Endometrial microvascular endothelial cells (primary cell): ENCODE data around the gene GRAMD2A. TPM values are rescaled to one million over a fixed set of nuclear protein-coding genes. Genes with fewer than 3 reads are reported as not detected.

Source experiments
- in situ Hi-C: cut with HindIII; loops from 2 replicates; pipeline ENCODE4 v1.10.0; 2017; ENCODE audit warnings: low sequenced_read_pairs, low pct_unique_long_range_greater_than_20kb; ENCODE audit errors: inconsistent ontology term
- total RNA-seq: library from RNA; depleted of rRNA; stranded (reverse); fragments of >200 nt; gene quantifications from one replicate; pipeline ENCODE4 v1.2.3, GENCODE V29; 2015; ENCODE audit errors: inconsistent ontology term

Gene GRAMD2A
- total RNA-seq, 1 donor from 2014 or later: 0.74 TPM

DNA sequence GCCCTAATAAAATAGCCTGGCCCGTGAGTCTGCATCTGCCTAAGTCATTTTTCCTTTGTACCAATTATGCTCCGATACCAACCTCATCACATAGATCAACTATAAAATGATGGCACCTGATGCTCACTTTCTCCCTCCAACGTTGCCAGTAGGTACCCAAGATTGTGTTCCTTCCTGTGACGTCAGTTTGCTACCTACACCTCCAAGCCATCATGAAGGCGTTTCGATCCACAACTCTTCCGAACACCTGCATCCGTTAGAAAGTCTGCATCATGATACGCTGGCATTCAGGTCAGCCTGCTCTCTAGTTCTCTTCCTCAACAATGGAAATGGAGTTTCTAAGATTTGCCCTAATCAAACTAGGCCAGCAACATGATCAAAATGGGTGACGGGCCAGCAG is 25.7 kb upstream of the GRAMD2A start:
- in situ Hi-C loops: no loop called here

DNA sequence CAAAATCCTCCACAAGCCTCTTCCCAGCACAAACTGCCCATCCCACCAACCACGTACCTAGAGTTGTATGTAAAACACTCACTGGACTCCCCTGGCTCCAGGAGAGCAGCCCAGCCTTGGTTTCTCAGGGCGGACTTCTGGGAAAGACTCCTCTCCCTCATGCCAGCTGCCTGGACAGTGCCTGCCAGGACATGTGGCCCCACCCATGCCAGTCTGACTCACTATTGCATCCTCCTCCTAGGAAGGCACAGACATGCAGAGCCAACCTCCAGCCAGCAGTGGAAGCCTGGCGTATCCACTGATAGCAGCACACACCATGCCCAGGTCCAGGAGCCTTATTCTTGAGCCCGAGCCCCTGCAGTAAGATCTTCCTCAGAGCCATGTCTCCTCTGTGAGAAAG is 24.8 kb upstream of the GRAMD2A start:
- in situ Hi-C loops: no loop called here

DNA sequence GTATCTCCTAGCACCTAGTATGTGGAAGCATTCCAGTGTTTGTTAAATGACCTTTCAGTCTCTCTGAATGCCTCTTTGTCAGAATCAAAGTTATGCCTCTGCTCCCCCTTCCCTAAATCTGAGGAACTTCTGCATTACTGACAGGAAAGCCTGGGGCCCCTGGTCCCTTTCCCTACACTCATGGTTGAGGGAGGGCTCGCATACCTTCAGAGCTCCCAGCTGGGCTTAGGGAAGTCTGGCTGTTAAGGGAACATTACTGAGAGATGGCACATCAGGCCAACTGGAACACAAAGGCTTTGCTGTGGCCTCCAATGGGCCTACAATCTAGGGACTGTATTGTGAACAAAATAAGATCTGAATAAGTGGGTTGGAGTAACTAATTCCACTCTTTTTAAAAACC is 23.1 kb upstream of the GRAMD2A start:
- in situ Hi-C loops: no loop called here

DNA sequence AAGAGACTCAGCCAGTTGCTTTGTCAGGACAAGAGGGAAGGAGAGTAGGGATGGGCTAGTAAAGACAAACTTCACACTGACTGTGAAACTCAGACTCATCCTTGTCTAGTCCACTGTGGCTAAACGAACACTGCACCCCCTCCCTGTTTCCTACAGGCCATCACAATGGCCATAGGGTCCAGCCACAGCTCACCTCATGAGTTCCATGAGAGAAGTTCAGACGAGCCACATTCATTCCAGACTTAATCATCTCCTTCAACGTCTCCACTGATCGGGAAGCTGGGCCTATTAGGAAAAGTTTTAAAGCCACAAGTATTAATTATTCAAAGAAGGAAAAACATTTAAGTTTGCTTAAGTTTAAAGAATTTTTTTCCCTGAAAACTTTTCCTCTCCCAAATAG is 19.6 kb upstream of the GRAMD2A start:
- in situ Hi-C loops: no loop called here

DNA sequence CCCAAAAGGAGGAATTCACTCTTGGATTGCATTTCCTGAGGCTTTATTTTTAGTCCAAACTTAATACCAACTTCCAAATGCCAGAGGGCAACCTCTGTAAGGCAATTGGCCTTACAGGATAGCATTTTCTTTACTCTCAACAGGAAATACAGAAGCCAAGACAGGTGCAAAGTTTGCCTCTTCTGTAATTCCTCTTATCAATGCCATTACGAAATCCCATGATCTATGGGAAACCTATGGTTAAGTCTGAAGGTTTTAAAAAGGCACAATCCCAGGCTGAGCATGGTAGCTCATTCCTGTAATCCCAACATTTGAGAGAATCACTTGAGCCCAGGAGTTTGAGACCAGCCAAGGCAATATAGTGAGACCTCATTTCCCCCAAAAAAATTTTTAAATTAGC is 18.5 kb upstream of the GRAMD2A start:
- in situ Hi-C loops: no loop called here

DNA sequence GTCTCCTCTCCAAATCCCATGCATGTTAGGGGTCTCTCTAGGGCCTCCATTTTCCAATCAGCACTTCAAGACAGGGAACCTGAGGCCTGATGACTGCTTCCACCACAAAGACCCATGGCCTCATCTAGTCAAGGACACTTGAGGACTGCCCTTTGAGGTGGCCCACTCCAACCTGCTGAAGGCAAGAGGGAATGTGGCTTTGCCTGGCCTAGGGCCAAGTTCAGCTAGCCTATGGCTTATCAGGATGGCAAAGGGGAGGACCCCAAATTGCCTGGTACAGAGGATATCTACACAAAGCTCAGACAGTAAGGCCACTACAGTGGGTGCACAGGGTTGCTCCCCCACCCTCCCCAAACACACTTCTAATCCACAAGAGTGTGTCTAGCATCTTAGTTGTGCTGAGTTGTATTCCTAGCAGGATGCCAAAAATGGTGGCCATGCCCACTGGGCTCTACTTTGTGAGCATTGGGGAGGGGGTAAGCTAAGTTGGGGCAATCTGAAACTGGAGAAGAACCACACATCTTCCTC is 10.0 kb upstream of the GRAMD2A start:
- in situ Hi-C loops: no loop called here

DNA sequence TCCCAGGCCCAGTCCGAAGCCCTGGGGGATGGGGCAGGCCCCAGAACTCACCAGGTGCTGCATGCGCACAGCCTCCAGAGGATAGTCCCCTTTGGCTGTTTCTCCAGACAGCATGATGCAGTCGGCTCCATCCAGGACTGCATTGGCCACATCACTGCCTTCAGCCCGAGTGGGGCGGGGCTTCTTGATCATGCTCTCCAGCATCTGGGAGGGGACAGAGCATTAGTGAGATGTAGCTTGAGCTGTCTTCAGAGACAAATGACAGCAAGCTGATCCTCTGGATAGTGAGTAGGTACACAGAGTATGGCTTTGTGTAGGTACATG is 9.1 kb upstream of the GRAMD2A start:
- in situ Hi-C loops: no loop called here

DNA sequence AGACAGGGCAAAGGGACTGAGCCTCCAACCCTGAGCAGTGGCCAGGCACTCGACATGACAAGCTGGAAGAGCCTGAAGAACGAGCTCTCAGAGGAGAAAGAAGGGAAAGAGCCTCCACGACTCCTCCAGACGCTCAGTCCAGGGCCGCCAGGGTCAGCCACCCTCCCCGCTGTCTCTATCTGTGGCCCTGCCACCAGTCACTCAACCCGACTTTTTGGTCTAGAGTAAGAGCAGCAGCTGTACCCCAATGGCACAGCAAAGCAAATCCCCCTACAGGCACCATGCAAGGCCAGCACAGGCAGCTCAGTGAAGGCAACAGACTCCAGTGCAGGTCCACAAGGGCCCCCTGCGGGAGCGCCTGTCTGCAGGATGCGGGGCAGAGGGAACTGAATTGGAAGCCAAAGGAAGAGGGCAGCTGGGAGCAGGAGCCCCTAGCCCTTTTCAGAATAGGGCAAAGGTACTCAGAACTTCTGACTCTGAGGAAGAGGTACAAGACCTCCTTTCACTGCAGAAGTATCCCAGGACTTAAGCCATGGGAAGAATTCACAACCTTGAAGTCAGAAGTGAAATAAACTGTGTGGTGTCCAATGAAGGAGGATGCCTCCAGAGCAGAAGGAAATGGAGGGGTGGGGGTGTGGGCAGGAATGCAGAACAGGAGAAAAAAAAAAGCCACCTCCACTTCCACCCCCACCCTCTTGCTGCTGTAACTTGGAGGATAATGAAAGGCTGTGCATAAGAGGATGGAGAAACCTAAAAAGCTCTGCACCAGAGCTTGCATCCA is 8.5 kb upstream of the GRAMD2A start:
- in situ Hi-C loops: no loop called here

DNA sequence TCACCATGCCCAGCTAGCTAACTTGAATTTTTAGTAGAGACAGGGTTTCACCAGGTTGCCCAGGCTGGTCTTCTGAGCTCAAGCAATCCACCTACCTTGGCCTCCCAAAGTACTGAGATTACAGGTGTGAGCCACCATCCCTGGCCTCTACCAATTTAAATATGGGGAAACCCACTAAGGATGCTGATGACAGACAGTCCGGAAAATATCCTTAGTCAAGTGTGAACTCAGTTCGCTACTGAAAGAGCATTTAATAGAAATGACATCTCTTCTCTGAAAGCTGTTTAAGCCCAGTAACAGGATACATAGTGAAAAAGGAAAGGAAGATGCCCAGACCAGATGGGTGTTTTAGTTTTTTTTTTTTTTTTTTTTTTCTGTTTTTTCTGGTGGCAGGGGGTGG is 7.7 kb upstream of the GRAMD2A start:
- in situ Hi-C loops: no loop called here

DNA sequence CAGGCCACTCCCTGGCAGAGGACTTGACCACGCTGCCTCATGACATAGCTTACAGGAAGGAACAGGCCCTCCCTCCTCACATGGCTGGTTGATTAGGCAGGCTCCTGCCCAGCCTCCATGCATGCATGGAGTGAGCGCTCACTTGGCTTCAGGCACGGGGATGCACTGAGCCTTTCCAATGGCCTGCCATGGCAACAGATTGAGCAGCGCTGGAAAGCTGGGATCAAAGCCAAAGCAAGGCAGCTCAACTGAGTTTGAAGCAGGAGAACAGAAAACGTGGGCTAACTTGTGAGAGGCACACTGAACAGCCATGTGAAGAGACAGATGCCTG is 5.9 kb upstream of the GRAMD2A start:
- in situ Hi-C loops: no loop called here

DNA sequence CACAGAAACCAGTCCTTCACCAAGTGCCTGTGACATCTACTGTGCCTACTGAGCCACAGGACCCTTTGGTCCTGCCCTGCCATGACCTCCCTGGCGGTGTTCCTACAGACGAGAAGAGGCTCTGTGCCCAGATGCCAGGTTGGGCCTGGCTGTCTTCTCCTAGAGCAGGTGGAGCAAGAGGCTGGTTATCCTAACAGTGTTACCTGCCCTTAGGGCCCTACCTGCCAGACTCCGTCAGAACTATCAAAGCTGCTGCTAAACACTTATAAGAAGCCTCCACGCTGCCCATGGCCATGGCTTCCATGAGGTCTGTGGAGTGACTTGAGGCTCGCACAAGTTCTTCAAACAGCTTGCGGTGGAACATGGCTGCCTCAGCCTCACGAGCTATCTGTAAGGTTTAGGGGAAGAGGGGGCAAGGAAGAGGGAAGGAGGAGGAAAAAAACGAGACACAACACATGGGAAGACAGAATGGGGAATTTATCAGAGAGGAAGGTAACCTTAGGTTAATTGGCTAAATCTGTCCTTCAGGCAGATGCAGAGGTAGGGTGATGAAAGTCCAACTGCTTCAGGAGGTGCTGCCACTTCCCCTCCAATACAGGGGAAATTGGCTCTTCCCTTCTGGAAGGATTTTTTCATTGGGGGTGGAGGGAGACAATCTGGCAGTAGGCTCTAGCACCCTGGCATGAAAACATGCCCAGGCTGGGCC is 5.4 kb upstream of the GRAMD2A start:
- in situ Hi-C loops: no loop called here

DNA sequence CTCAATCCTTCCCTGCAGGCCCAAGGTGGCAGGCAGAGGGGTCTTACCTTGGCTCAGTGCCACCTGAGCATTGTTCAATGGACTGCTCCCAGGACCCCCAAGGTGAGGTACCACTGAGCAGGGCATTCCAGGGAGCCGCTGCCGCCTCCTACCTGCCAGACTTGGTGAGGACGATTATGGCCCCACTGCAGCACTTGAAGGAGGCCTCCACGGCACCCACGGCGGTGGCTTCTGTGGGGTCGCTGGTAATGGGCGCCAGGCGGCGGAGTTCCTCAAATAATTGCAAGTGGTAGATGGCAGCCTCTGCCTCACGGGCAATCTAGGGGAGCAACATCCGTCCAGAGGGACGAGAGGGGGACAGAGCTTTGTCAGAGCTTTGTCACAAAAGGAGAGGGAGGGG is 4.7 kb upstream of the GRAMD2A start:
- in situ Hi-C loops: no loop called here

DNA sequence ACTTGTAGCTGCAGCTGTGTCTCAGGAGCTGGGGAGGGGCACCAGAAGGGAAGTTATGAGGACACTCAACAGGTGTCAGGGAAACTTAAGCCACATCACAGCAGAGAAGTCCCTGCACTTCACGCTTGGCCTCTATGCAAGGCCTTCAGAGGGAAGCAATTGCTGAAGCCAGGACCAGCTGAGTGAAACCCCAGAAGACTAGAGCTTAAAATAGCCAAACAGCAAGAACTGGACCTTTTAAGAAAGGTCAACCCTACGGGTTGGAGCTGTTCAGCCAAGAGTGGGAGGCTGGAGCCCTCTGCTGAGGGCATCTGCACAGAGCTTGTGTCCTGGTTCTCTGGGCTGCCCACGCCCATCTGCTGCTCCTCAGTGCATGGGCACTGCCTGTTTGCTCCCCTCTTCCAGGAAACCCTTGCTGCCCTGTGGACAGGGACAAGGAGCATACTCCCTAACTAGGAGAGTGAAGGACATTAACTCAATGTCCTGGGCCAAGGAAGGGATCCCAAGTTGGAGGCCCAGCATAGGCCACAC is 3.9 kb upstream of the GRAMD2A start:
- in situ Hi-C loops: no loop called here

DNA sequence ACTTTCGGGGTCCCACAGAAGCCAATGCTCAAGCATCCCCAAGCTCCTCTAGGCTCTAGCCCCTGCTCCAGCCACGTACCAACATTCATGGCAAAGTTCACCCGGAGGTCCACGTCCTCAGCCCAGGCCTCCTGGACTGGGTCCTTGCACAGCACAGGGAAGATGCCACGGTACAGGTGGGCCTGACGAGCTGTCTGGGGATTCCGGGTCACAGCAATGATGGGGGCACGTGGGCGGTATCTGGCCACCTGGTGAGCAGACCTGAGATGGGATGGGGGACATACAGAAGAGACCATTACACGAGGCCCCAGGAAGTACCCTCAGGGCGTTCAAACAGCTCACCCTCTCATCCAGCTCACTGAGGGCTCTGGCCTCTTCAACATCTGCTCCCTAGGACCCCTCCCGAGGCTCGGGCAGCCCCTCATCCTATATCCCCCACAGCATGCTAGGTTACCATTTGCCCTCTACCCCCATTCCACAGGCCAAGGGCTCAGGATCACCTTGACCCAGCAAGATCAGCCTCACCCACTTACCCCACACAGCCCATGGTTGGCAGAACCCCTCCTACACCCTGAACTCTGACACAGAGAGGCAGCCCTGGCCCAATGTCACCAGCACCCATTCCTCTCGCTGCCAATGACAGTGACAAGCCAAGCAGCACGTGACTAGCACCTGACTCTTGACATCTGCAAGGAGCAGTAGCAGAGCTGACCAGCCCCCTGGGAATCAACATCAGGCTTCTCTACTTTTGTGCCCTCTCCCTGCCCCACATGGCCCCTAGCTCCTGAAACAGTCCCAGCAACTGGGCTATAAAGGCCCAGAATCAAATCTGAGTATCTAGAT is 3.0 kb upstream of the GRAMD2A start:
- in situ Hi-C loops: no loop called here

DNA sequence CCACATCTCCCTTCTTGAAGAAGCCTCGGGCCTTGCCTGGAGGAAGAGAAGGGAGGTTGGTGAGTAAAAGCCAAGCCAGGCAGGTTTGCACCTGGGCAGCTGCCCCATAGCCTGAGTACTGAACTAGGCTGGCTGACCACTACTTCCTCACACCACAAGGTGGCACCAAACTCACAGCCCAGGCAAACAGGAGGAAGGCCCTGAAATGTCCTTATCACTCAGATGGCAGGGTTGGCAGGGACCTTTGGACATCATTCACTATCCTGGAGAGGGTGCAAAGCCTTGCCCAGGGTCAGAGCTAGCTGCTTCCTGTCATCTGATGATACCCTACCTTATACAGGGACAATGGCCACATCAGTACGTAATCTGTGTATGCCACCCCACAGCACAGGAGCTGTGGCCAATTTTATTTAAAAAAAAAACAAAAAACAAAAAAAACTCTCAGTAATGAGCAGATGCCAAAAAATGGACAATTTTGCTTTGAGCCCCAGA is 2.2 kb upstream of the GRAMD2A start:
- in situ Hi-C loops: no loop called here

DNA sequence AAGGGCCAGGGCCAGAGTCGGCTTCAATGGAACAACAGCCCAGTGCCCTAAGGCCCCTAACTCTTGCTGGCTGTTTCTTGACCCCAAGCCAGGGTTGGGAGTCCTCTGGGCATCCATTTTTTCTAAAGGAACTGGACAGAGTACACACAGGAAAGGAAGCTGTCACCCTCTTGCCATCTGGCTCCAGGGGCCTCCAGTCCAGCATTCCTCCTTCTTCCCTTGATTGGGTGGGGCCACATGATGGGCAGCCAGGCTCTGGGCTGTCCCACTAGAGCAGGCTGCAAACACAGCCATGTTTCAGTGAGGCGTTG is 1.6 kb upstream of the GRAMD2A start:
- in situ Hi-C loops: no loop called here

DNA sequence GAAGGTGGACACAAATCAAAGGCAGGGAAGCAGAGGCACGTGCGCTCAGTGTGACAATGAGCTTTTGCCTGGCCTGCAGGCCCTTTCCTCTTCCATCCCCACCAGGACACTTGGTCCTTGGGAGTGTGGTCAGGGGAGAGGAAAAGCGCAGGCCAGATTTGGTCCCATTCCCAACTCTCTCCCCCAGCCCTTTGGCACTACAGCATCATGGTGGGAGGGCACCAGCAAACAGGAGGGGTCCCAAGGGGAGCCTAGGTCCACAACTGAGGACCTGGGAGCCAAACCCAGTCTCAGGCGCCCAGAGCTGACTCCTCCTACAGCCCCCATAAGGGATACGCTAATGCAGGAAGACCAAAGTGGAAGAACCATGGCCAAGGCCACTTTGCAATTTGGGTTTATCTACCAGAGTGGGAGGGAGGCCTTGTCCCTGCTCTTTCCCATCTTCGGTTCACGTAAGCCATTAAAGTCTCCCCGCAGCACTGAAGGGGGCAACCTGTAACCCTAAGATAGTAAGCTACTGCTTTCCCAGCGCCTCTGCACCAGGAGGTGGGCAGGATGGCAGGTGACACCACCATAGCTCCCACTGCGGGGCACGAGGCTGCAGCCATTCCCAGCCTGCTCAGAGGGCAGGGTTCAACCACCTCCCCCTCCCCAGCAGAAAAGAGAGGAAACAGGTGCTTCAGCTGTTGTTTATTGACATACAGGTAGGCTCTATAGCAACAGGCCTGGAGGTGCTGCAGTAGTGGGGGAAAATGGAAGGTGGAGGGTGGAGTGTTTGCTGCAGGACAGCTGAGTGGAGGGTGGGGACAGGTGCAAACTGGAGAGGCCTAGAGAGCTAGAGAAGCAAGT is 993 bp upstream of the GRAMD2A start:
- in situ Hi-C loops: no loop called here

DNA sequence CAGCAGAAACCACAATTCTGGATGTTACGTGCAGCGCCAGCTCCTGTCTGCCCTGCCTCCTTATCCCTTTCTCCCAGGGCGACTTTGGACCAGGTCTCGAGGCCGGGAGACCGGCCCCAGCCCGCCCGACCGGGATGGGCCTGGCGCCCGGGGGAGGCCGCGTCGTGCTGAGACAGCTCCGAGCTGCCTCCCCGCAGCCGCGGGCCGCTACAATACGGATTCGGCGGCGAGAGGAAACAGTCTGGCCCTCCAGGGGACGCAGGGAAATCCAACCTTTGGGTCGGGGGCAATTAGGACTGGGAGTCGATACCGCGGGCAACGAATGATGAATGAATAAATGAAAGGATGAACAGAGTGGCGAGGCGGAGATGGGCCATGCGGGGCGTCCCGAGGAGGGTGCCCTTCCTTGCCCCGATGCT is 537 bp downstream of the GRAMD2A start:
- in situ Hi-C loops: no loop called here
